CD14-positive monocyte (primary cell): ENCODE results near the gene KRTAP16-1. TPM values are rescaled to one million over a fixed set of nuclear protein-coding genes. Genes with fewer than 3 reads are reported as not detected.

Source experiments
- DNase-seq, 3 donors: peaks; one replicate each; pipeline ENCODE4 v3.0.0-alpha.2; 2011 to 2022
- H2AFZ ChIP-seq: 2 replicates; pipeline ENCODE4 v1.6.0; 2012; ENCODE audit warnings: mild to moderate bottlenecking, low read depth, low read length, inconsistent platforms; ENCODE audit not compliant: insufficient read depth, poor library complexity, severe bottlenecking
- H3K27ac ChIP-seq, 2 donors: 1 replicate in 1 of 2; 2 replicates in 1 of 2; pipeline ENCODE4 v1.5.1; 2012 to 2013; ENCODE audit warnings: low read length in 2 of 2, control low read depth in 1 of 2, inconsistent platforms in 1 of 2, low read depth in 1 of 2, mild to moderate bottlenecking in 1 of 2
- H3K27me3 ChIP-seq, 2 donors: one replicate each; pipeline versions ENCODE4 v1.6.0 to v1.6.1; 2011 to 2013; ENCODE audit warnings: low read length in 2 of 2; ENCODE audit not compliant: control insufficient read depth in 2 of 2, insufficient read depth in 2 of 2
- H3K36me3 ChIP-seq, 2 donors: replicated peaks in 1 of 2; 1 replicate in 1 of 2; 2 replicates in 1 of 2; pipeline versions ENCODE4 v1.5.1 to v1.6.1; 2012 to 2013; ENCODE audit warnings: low read length in 2 of 2, control low read depth in 1 of 2, inconsistent platforms in 1 of 2, mild to moderate bottlenecking in 1 of 2; ENCODE audit not compliant: insufficient read depth in 2 of 2, control insufficient read depth in 1 of 2
- H3K4me1 ChIP-seq, 2 donors: 1 replicate in 1 of 2; 2 replicates in 1 of 2; pipeline versions ENCODE4 v1.5.1 to v1.6.1; 2012 to 2013; ENCODE audit warnings: low read length in 2 of 2, control low read depth in 1 of 2, inconsistent platforms in 1 of 2, mild to moderate bottlenecking in 1 of 2, moderate library complexity in 1 of 2; ENCODE audit not compliant: insufficient read depth in 2 of 2, control insufficient read depth in 1 of 2
- H3K4me2 ChIP-seq: replicated peaks from 2 replicates; pipeline ENCODE3; 2012; ENCODE audit warnings: low read length, moderate library complexity, mild to moderate bottlenecking; ENCODE audit not compliant: poor library complexity, severe bottlenecking; ENCODE audit errors: extremely low read depth
- H3K4me3 ChIP-seq, 3 experiments: fragments of 200-600 bp in 1 of 3; sonication (generic) in 1 of 3; replicated peaks in 1 of 3; 1 replicate in 2 of 3; 2 replicates in 1 of 3; pipeline ENCODE4 v1.5.1; 2011 to 2013; ENCODE audit warnings: low read length in 3 of 3, mild to moderate bottlenecking in 3 of 3, control low read depth in 2 of 3, low read depth in 2 of 3, inconsistent platforms in 1 of 3, moderate library complexity in 1 of 3
- H3K79me2 ChIP-seq: 2 replicates; pipeline ENCODE4 v1.6.0; 2012; ENCODE audit warnings: mild to moderate bottlenecking, control low read depth, inconsistent platforms, low read length, moderate library complexity; ENCODE audit not compliant: insufficient read depth
- H3K9ac ChIP-seq: 2 replicates; pipeline ENCODE4 v1.6.0; 2017; ENCODE audit warnings: low read length, mild to moderate bottlenecking; ENCODE audit not compliant: insufficient read depth, poor library complexity, severe bottlenecking
- H3K9me3 ChIP-seq, 2 donors: replicated peaks in 1 of 2; 1 replicate in 1 of 2; 2 replicates in 1 of 2; pipeline versions ENCODE4 v1.5.1 to v1.6.1; 2012 to 2013; ENCODE audit warnings: low read length in 2 of 2, control low read depth in 1 of 2; ENCODE audit not compliant: control insufficient read depth in 1 of 2, insufficient read depth in 1 of 2
- H4K20me1 ChIP-seq: 2 replicates; pipeline ENCODE4 v1.6.0; 2012; ENCODE audit warnings: mild to moderate bottlenecking, low read length, control low read depth, moderate library complexity; ENCODE audit not compliant: insufficient read depth
- H3K27ac Mint-ChIP-seq, 7 donors: one replicate each; pipeline ENCODE4 v1.8.0; 2020; ENCODE audit warnings: mild to moderate bottlenecking in 7 of 7, mixed read lengths in 7 of 7, moderate library complexity in 6 of 7, inconsistent platforms in 2 of 7
- H3K27me3 Mint-ChIP-seq, 3 donors: one replicate each; pipeline ENCODE4 v1.8.0; 2021 to 2022; ENCODE audit warnings: low read depth in 3 of 3, mild to moderate bottlenecking in 3 of 3, mixed read lengths in 3 of 3, moderate library complexity in 3 of 3, inconsistent platforms in 1 of 3
- H3K36me3 Mint-ChIP-seq, 2 donors: one replicate each; pipeline ENCODE4 v1.8.0; 2020; ENCODE audit warnings: mixed read lengths in 2 of 2, inconsistent platforms in 1 of 2, mild to moderate bottlenecking in 1 of 2
- H3K4me1 Mint-ChIP-seq: one replicate; pipeline ENCODE4 v1.8.0; 2020; ENCODE audit warnings: mild to moderate bottlenecking, mixed read lengths
- H3K4me3 Mint-ChIP-seq, 2 donors: one replicate each; pipeline ENCODE4 v1.8.0; 2020; ENCODE audit warnings: mild to moderate bottlenecking in 2 of 2, mixed read lengths in 2 of 2, moderate library complexity in 1 of 2
- H3K9me3 Mint-ChIP-seq, 7 donors: one replicate each; pipeline ENCODE4 v1.8.0; 2020 to 2022; ENCODE audit warnings: mixed read lengths in 7 of 7, mild to moderate bottlenecking in 6 of 7, moderate library complexity in 6 of 7, inconsistent platforms in 2 of 7
- CTCF ChIP-seq: fragments of 200-600 bp; IDR thresholded peaks from one replicate; pipeline ENCODE4 v1.8.0; 2022; ENCODE audit warnings: antibody characterized with exemption, mild to moderate bottlenecking
- WGBS: methylation state at CpG from one replicate; pipeline ENCODE4 v1.1.5; 2013; ENCODE audit warnings: missing lambda C conversion rate; ENCODE audit not compliant: insufficient coverage; 5-methylcytosine and 5-hydroxymethylcytosine counted together
- intact Hi-C, 2 donors: fragments of 100-400 bp; cut with micrococcal nuclease; formaldehyde crosslinking; loops; one replicate each; pipeline versions ENCODE4 v1.15.0 to v1.15.1; 2023
- polyA plus RNA-seq, 3 donors: library from polyadenylated mRNA; depleted of rRNA in 1 of 3; unstranded in 2 of 3; stranded (reverse) in 1 of 3; fragments of 300-500 nt in 2 of 3; fragments of >200 nt in 1 of 3; fragmentation: Illumina TruSeq in 2 of 3; gene quantifications; 1 replicate in 2 of 3; 2 replicates in 1 of 3; pipeline ENCODE4 v1.2.3, GENCODE V29; 2012 to 2021

The KRTAP16-1 gene
- polyA plus RNA-seq, 3 donors = not detected

GRCh38 chr17:41315814-41316445, 6.8 kb upstream of the KRTAP16-1 start:
- no peak overlapping the region for H3K9ac ChIP-seq
- no peak for TF ChIP-seq CTCF
- H3K9me3 Mint-ChIP-seq = peaks cover 5 to 22% (median 14%) of the 10 kb centered on the region in 7 donors
- no peak overlapping the region for H3K4me3 ChIP-seq
- H3K4me2 ChIP-seq = no peak overlapping the region
- H3K36me3 ChIP-seq = no peaks in the 10 kb centered on the region
- DNase-seq = no peak
- H2AFZ ChIP-seq = no peak overlapping the region
- H3K4me1 Mint-ChIP-seq = no peaks in the 10 kb centered on the region
- H3K27me3 Mint-ChIP-seq = peaks cover 5 to 10% (median 8%) of the 10 kb centered on the region in 3 donors
- no peaks in the 10 kb centered on the region for H3K79me2 ChIP-seq
- 91% methylated on average over 12 of the region's 17 CpGs for WGBS
- no peaks in the 10 kb centered on the region for H4K20me1 ChIP-seq
- no peaks in the 10 kb centered on the region for H3K4me1 ChIP-seq
- H3K27ac ChIP-seq = no peak overlapping the region
- intact Hi-C loops = no loop called here
- H3K9me3 ChIP-seq = peaks cover 7 to 10% of the 10 kb centered on the region in 2 donors
- no peak overlapping the region for H3K4me3 Mint-ChIP-seq
- H3K27me3 ChIP-seq = no peaks in the 10 kb centered on the region
- H3K36me3 Mint-ChIP-seq = no peaks in the 10 kb centered on the region
- peak overlapping the region in 1 of 7 donors; percentile 50 for H3K27ac Mint-ChIP-seq

GRCh38 chr17:41315204-41315794, 6.2 kb upstream of the KRTAP16-1 start, which contains the start of gene KRTAP17-1:
Gene KRTAP17-1 (minus strand): TSS chr17:41315710. CDS start chr17:41315650, 60 bp downstream.
- intact Hi-C loops = no loop called here
- no peaks in the 10 kb centered on the region for H4K20me1 ChIP-seq
- 91% methylated on average over 20 of the region's 24 CpGs for WGBS
- H3K4me3 Mint-ChIP-seq = no peak within 1 kb of the TSS
- peaks cover 4 to 20% (median 12%) of the 10 kb centered on the region in 7 donors for H3K9me3 Mint-ChIP-seq
- H3K27ac ChIP-seq = no peak within 1 kb of the TSS
- no peaks in the 10 kb centered on the region for H3K27me3 ChIP-seq
- H3K4me1 ChIP-seq = no peaks in the 10 kb centered on the region
- TF ChIP-seq CTCF = no peak
- no peaks in the 10 kb centered on the region for H3K79me2 ChIP-seq
- no peak for DNase-seq
- H3K9me3 ChIP-seq = peaks cover 7 to 8% of the 10 kb centered on the region in 2 donors
- no peak within 1 kb of the TSS for H2AFZ ChIP-seq
- no peak within 1 kb of the TSS for H3K4me2 ChIP-seq
- H3K36me3 Mint-ChIP-seq = peaks cover 0 to 2% of the 10 kb centered on the region in 2 donors
- H3K4me1 Mint-ChIP-seq = no peaks in the 10 kb centered on the region
- no peak within 1 kb of the TSS for H3K4me3 ChIP-seq
- no peak within 1 kb of the TSS for H3K9ac ChIP-seq
- peak within 1 kb of the TSS in 2 of 7 donors; percentile 12 to 50 for H3K27ac Mint-ChIP-seq
- H3K27me3 Mint-ChIP-seq = peaks cover 5 to 10% (median 8%) of the 10 kb centered on the region in 3 donors
- no peaks in the 10 kb centered on the region for H3K36me3 ChIP-seq
